SIG-M5 (cell line): ENCODE measurements around the gene FBLN5.

ENCODE experiments used
- DNase-seq: peaks from one replicate; lab custom pipeline; 2025; lab: John Stamatoyannopoulos, UW

Gene FBLN5, protein sequence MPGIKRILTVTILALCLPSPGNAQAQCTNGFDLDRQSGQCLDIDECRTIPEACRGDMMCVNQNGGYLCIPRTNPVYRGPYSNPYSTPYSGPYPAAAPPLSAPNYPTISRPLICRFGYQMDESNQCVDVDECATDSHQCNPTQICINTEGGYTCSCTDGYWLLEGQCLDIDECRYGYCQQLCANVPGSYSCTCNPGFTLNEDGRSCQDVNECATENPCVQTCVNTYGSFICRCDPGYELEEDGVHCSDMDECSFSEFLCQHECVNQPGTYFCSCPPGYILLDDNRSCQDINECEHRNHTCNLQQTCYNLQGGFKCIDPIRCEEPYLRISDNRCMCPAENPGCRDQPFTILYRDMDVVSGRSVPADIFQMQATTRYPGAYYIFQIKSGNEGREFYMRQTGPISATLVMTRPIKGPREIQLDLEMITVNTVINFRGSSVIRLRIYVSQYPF

DNA sequence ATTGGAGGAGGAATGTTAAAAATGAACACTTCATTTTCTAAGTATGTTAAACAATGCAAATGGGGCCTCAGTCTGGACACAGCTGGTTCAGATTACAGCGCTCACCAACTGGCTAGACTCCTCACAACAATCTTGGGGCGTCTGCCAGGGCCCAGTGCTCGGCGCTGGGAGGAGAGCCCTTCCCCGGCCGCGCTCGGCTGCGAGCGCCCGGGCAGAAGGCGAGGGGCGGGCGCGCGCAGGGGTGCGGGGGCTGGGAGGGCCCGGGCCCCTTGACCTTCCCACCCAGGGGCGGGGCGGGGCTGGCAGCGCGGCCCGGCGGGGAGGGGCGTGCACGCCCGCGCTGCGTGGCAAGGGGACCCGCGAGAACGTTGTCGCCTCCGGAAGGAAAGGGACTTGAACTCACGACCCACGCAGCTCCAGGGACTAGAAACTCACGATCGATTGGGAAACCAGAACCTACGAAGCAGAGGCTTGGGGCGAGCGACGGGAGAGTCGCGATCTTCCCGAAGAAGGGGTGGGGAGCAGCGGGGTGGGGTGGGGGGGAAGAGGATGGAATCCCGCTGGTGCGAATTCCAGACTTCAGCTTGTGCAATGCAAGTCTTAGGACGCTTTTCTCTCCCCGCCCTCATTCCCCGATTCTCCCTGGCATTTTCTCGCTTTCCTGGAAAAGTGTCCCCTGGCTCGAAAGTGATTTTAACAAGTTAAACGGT lies at the start of gene FBLN5:
Gene FBLN5, minus strand, starts transcription at position 220 of the 710 bp plus-strand sequence. CDS start 465 bp downstream, outside the sequence.
- DNase-seq, result no peak

- no peak for DNase-seq
Observed at GRCh38 chr14:91996948-91997371, 49.5 kb upstream of the FBLN5 start.

DNA sequence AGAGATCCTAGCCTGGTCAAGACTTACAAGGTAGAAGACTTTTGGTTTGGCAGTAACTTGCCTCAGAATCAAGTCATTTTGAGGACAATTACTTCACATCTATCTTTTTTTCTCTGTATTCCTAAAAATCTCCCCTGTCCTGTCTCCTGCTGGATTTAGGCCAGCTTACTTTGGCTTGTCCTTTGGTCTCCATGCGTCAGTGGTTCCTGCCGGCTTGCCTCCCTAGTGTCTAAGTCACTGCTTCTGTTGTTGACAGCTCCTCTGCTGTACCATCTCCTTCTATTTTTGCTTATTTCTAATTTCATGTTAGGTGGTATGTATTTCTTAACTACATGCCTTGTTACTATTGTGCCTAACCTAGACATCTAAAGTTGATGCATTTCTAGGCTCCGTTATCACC lies 39.7 kb upstream of the FBLN5 start:
- no peak for DNase-seq

DNA sequence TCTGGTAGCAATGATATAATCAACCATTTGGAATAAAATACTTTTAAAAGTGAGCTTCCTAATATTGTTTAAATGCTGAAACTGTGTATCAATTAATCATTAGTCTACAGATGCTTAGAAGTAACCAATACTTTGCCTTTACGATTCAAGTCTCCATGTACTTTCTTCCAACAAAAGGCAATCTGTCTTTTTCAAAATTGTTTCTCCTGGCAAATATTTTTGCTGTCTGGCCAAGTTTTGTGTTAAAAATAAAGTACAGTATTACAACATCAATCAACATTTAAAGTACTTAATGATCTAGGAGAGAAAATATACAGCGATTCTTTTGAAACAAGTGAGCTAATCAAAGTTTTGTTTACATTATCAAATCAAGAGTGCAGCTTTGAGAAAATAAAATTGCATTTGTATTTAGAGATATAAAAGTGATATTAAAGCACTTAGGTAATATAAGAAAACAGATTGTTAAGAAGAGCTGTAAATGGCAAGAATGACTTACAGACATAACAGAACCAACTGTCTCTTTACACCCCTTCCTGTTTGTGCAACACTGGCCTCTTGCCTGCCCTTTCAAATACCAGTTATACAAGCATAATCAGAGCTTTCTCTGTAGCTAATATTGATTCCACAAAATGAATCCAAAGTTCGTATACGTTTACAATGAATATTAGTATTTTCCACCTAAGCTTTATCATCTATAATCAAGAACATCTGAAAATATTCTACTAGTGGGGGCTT lies 38.2 kb upstream of the FBLN5 start:
- no peak for DNase-seq

- DNase-seq, result no peak
Observed at GRCh38 chr14:91985008-91985407, 37.5 kb upstream of the FBLN5 start.

- no peak for DNase-seq
Observed at GRCh38 chr14:91983588-91983987, 36.1 kb upstream of the FBLN5 start.

GRCh38 chr14:91980157-91980556 lies 32.7 kb upstream of the FBLN5 start:
- DNase-seq, result no peak

- DNase-seq, result no peak
Observed at GRCh38 chr14:91977884-91978283, 30.4 kb upstream of the FBLN5 start.

- DNase-seq, result no peak
Observed at GRCh38 chr14:91975763-91976162, 28.3 kb upstream of the FBLN5 start.

DNA sequence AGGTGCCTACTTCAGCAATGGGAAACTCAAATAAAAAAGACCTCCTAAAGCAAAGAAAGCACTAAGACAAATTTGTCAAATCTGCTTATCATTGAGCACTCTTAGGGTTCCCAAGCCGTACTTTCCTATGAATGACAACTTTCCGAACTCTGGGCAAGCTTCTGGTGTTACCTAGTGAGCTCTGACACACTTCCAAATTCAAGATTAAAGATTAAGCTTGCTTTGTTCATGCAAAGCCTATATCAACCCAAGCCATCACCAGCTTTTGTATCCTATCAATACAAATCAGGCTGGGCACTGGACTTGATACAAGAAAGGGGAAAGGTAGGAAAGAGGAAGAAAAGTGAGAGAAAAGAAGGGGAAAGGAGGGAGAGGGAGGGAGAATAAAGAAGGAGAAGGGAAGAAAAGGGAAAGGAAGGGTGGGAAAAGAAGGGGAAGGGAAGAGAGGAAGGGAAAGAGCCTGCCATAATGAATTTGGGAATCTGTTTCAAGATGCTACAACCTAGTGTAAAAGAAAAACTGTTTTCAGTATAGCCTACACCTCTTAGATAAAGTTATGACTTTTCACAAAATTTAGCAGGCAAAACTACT lies 23.8 kb upstream of the FBLN5 start:
- DNase-seq, result no peak

GRCh38 chr14:91968280-91968679 lies 20.8 kb upstream of the FBLN5 start:
- DNase-seq, result no peak

DNA sequence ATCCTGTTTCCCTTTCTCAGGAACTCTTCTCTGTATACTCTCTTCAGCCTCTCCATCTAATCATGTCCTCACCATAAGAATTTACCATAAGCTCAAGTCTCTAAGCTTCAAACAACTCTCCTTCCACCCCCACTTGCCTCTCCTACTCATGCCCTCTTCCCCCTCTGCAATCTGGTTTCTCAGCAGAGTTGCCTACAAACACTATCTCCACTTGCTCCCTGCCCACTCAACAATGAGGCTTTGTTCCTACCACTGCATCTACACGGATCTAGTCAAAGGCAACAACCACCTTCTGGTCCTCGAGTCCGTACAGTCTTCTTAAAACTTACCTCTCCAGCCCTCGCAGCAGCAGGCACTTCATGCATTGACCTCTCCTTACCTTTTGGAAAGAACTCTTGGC lies 17.2 kb upstream of the FBLN5 start:
- DNase-seq, result no peak

DNA sequence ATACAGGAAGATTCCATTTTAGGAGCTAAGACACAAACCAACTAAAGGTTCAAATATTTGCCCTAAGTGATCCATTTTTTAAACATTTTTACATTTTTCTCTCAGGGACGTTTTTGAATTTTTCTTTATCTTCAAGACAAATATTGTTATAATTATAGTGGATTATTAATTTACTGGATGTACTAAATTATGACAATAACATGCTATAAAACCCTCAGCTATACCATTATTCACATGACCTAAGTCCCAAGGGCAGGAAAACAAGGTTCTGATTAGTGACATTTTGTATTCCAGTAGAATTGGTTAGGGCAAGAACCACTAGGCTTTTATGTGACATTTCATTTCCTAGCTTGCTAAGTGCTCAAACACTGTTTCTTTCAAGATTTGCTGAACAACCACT lies 16.5 kb upstream of the FBLN5 start:
- no peak for DNase-seq

DNA sequence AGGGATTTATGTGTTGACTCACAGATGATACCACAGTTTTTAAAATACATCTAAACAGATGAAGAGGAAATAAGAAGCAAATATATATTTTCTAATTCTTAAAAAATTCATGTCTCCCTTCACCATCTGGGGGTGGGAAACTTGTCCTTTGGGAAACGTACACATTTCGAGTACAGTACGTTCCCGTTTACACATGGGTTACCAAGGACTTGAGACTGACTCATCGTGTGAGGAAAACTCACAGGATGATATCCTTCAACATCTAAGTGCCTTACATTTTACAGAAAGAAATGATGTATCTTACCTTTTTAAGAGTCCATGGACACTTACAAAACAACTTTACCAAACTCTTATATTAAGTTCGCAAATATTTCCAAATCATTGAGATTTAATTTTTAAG lies 16.0 kb upstream of the FBLN5 start:
- DNase-seq, result no peak

- DNase-seq, result no peak
Observed at GRCh38 chr14:91961297-91962220, 14.1 kb upstream of the FBLN5 start.

GRCh38 chr14:91957876-91958313 lies 10.4 kb upstream of the FBLN5 start:
- no peak for DNase-seq

GRCh38 chr14:91956616-91957015 lies 9.1 kb upstream of the FBLN5 start:
- DNase-seq, result no peak

DNA sequence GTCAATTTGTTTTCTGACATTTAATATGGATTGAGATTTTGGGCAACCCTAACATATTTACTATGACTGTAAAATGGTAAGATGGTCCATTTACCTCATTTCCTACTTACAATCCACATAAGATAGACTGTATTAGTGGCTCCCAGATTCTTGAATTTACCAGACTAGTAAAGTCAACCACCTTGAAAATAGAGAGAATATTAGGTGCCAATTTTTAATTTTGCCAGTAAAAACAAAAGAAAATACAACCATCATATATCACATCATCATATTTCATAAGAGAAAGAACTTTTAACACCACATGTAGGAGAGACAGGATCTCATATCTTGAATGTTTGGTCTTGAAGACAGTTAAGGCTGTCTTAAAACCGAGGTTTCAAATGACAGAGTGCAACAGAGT lies 7.7 kb upstream of the FBLN5 start:
- DNase-seq, result no peak

DNA sequence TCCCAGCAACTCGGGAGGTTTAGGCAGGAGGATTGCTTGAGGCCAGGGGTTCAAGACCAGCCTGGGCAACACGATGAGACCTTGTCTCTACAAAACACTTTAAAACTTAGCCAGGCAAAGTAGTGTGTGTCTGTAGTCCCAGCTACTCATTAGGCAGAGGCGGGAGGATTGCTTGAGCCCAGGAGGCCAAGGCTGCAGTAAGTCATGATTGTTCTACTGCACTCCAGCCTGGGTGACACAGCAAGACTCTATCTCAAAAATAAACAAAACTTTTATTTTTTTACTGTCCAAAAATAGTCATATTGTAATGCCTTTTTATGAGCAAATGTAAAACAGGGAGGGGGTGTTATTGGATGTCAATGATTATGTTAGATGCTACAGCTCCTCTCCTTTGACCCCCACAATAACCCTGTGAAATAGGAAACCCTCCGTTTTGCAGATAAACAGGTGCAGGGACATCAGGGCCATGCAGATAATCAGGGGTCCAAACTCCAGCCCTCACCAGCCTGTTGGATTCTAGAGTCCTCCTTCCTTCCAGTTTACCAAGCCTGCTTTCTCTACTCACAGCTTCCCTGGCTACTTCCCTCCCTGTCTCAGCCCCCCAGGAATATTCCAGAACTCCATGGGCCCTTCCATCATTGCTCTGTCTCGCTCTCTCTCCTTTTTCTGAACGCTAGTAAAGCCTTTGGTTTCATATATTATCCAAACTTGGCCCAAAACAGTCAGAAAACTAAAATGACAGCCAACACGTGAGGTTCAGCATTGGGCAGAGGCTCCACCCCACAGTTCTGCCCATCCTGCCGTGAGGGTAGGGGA lies 5.9 kb upstream of the FBLN5 start:
- no peak for DNase-seq
